ENCODE data around the gene PRDX5.

PRDX5 gene

DNA sequence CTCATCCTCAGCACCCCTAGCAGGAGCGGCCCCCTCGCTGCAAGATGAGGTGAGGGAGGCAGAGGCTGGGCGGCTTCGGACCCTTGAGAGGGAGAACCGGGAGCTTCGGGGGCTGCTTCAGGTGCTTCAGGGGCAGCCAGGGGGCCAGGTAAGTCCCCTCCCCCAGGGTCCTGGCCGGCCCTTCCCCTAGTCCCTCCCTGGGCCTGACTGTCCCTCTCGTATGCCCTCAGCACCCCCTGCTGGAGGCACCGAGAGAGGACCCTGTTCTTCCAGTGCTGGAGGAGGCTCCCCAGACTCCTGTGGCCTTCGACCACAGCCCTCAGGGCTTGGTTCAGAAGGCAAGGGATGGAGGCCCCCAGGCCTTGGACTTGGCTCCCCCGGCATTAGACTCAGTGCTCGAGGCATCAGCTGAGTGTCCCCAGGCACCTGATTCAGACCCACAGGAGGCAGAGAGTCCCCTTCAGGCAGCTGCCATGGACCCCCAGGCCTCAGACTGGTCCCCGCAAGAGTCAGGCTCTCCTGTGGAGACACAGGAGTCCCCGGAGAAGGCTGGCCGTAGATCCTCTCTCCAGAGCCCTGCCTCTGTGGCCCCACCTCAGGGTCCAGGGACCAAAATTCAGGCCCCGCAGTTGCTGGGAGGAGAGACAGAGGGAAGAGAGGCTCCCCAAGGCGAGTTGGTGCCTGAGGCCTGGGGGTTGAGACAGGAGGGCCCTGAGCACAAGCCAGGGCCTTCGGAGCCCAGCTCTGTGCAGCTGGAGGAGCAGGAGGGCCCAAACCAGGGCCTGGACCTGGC, 26.0 kb downstream of the PRDX5 start:
- in situ Hi-C loops (cut with MboI; ENCODE audit: low pct_unique_long_range_greater_than_20kb, low sequenced_read_pairs, unreplicated experiment) = no loop called here
- TF ChIP-seq, protein P1, sequence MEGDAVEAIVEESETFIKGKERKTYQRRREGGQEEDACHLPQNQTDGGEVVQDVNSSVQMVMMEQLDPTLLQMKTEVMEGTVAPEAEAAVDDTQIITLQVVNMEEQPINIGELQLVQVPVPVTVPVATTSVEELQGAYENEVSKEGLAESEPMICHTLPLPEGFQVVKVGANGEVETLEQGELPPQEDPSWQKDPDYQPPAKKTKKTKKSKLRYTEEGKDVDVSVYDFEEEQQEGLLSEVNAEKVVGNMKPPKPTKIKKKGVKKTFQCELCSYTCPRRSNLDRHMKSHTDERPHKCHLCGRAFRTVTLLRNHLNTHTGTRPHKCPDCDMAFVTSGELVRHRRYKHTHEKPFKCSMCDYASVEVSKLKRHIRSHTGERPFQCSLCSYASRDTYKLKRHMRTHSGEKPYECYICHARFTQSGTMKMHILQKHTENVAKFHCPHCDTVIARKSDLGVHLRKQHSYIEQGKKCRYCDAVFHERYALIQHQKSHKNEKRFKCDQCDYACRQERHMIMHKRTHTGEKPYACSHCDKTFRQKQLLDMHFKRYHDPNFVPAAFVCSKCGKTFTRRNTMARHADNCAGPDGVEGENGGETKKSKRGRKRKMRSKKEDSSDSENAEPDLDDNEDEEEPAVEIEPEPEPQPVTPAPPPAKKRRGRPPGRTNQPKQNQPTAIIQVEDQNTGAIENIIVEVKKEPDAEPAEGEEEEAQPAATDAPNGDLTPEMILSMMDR (IDR thresholded peaks at IDR 0.05; ENCODE audit: extremely low read depth, insufficient read depth, missing control alignments) = peak; percentile 42
- DNase-seq (ENCODE audit: low spot score) = peak; percentile 53

GRCh38 chr11:64344787-64345186, 26.9 kb downstream of the PRDX5 start:
- DNase-seq (ENCODE audit: low spot score) = no peak
- in situ Hi-C loops (cut with MboI; ENCODE audit: low pct_unique_long_range_greater_than_20kb, low sequenced_read_pairs, unreplicated experiment) = no loop called here
- TF ChIP-seq, protein P1 (IDR thresholded peaks at IDR 0.05; ENCODE audit: extremely low read depth, insufficient read depth, missing control alignments) = no peak

GRCh38 chr11:64347193-64347867, 29.4 kb downstream of the PRDX5 start:
- in situ Hi-C loops (cut with MboI; ENCODE audit: low pct_unique_long_range_greater_than_20kb, low sequenced_read_pairs, unreplicated experiment) = no loop called here
- TF ChIP-seq, protein P1 (IDR thresholded peaks at IDR 0.05; ENCODE audit: extremely low read depth, insufficient read depth, missing control alignments) = no peak
- DNase-seq (ENCODE audit: low spot score) = no peak

DNA sequence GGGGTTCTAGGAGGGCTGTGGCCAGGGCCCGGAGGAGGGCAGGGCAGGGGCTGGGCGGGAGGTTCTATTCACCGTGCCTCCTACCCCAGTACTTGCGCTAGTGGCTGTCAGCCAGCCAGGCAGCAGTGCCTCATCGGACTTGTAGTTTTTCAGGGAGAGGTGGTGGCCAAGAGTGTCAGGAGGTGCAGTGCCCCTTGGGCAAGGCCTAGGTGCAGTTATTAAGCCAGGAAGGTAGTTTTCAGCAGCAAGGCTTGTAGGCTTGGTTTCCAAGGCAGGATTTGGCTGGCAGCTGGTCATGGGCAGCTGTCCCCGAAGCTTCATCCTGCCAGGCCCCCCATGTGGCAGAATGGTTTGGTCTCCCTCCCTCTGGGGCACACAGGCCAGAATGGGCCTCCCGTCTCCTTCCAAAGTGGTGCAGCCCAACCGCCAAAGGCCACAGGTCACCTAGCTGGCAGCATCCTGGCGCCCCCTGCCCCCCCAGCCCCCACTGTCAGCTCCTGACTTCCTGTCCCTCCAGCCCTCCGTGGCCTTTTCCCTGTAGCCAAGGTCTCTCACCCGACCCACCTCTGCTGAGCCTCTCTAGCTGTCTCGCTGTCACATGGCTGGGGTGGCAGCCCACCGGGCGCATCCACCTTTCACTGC, 30.6 kb downstream of the PRDX5 start:
- no peak for DNase-seq (ENCODE audit: low spot score)
- TF ChIP-seq, protein P1 (IDR thresholded peaks at IDR 0.05; ENCODE audit: extremely low read depth, insufficient read depth, missing control alignments) = no peak
- in situ Hi-C loops (cut with MboI; ENCODE audit: low pct_unique_long_range_greater_than_20kb, low sequenced_read_pairs, unreplicated experiment) = no loop called here

DNA sequence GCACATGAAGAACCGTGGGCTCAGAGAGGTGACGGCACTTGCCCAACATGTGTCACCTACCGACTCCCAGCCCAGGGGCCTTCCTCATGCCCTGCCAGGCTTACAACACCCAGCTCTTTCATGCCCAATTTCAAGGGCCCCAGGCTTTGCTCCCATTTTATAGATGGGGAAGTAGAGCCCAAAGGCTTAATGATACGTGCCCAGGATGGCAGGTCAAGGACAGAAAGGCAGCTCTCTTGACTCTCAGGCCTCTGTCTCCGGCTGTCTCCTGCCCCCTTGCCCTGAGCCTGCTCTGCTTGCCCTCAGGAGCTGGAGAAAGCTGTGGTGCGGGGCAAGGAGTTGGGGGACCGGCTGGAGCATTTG, 31.1 kb downstream of the PRDX5 start:
- in situ Hi-C loops (cut with MboI; ENCODE audit: low pct_unique_long_range_greater_than_20kb, low sequenced_read_pairs, unreplicated experiment) = no loop called here
- TF ChIP-seq, protein P1 (IDR thresholded peaks at IDR 0.05; ENCODE audit: extremely low read depth, insufficient read depth, missing control alignments) = no peak
- no peak for DNase-seq (ENCODE audit: low spot score)

DNA sequence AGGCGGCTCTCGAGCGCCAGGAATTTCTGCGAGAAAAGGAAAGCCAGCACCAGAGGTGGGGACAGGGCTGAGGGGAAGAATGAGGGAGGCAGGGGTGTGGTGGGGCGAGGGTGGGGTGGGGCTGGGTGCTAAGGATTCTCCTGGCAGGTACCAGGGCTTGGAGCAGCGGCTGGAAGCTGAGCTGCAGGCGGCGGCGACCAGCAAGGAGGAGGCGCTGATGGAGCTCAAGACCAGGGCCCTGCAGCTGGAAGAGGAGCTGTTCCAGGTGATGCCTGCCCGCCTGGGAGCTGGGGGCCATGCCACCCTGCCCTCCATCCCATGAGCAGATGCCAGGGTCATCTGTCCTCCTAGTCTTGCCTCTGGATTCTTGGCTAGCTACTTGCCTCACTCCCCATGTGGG, 31.5 kb downstream of the PRDX5 start:
- TF ChIP-seq, protein P1 (IDR thresholded peaks at IDR 0.05; ENCODE audit: extremely low read depth, insufficient read depth, missing control alignments) = no peak
- in situ Hi-C loops (cut with MboI; ENCODE audit: low pct_unique_long_range_greater_than_20kb, low sequenced_read_pairs, unreplicated experiment) = no loop called here
- no peak for DNase-seq (ENCODE audit: low spot score)
